IPS DF 4.7 (cell line): ENCODE data around the gene STOML1.
"Not testable (repeated sequence)": the region's sequence is repeated elsewhere in the genome, so short reads cannot be mapped to it uniquely, and the experiment has no call there.

Experiments used
- DNase-seq: peaks from one replicate; pipeline ENCODE4 v3.0.0-alpha.2; 2013; ENCODE audit warnings: low spot score; ENCODE audit errors: extremely low read depth

The STOML1 gene

GRCh38 chr15:73965758-73966113 is 26.4 kb downstream of the STOML1 start:
- DNase-seq = no peak

GRCh38 chr15:73965094-73965757 is 26.9 kb downstream of the STOML1 start:
- DNase-seq = no peak

- DNase-seq = peak; percentile 93
Measured at GRCh38 chr15:73964736-73965093, 27.4 kb downstream of the STOML1 start.

- no peak for DNase-seq
Measured at GRCh38 chr15:73962433-73962832, 29.7 kb downstream of the STOML1 start.

- DNase-seq = not testable (repeated sequence)
Measured at GRCh38 chr15:73960472-73961070, 31.5 kb downstream of the STOML1 start.

GRCh38 chr15:73959801-73960200 is 32.3 kb downstream of the STOML1 start:
- no peak for DNase-seq

GRCh38 chr15:73959012-73959581 is 33.0 kb downstream of the STOML1 start:
- DNase-seq = no peak

- no peak for DNase-seq
Measured at GRCh38 chr15:73957785-73958184, 34.3 kb downstream of the STOML1 start.

- DNase-seq = no peak
Measured at GRCh38 chr15:73957276-73957675, 34.8 kb downstream of the STOML1 start.

- no peak for DNase-seq
Measured at GRCh38 chr15:73956743-73957135, 35.4 kb downstream of the STOML1 start.

GRCh38 chr15:73955861-73956742 is 36.0 kb downstream of the STOML1 start:
- no peak for DNase-seq

- DNase-seq = no peak
Measured at GRCh38 chr15:73955326-73955725, 36.8 kb downstream of the STOML1 start.

GRCh38 chr15:73954188-73955145 is 37.6 kb downstream of the STOML1 start:
- DNase-seq = no peak

GRCh38 chr15:73952913-73953750 is 39.0 kb downstream of the STOML1 start:
- no peak for DNase-seq

- no peak for DNase-seq
Measured at GRCh38 chr15:73952171-73952912, 39.8 kb downstream of the STOML1 start.

GRCh38 chr15:73951601-73952000 is 40.5 kb downstream of the STOML1 start:
- DNase-seq = no peak

- DNase-seq = no peak
Measured at GRCh38 chr15:73950831-73951561, 41.1 kb downstream of the STOML1 start.

GRCh38 chr15:73950479-73950830 is 41.6 kb downstream of the STOML1 start:
- no peak for DNase-seq

GRCh38 chr15:73949496-73949895 is 42.6 kb downstream of the STOML1 start:
- DNase-seq = no peak
